Progenitor cell of endocrine pancreas (in vitro differentiated cells): ENCODE results near the gene PRUNE1. TPM values are rescaled to one million over a fixed set of nuclear protein-coding genes. Genes with fewer than 3 reads are reported as not detected.

Experiments used
- DNase-seq: peaks from one replicate; pipeline ENCODE4 v3.0.0; 2021; ENCODE audit warnings: low spot score; ENCODE audit not compliant: unreplicated experiment
- H3K27ac Mint-ChIP-seq: 2 replicates; pipeline ENCODE4 v1.8.0; 2021; ENCODE audit warnings: mild to moderate bottlenecking, moderate library complexity, mixed read lengths
- H3K27me3 Mint-ChIP-seq: 2 replicates; pipeline ENCODE4 v1.8.0; 2021; ENCODE audit warnings: mixed read lengths
- H3K36me3 Mint-ChIP-seq: 2 replicates; pipeline ENCODE4 v1.8.0; 2022; ENCODE audit warnings: mixed read lengths; ENCODE audit not compliant: insufficient read depth
- H3K4me1 Mint-ChIP-seq: 2 replicates; pipeline ENCODE4 v1.8.0; 2021; ENCODE audit warnings: low read depth, mixed read lengths
- H3K4me3 Mint-ChIP-seq: 2 replicates; pipeline ENCODE4 v1.8.0; 2021; ENCODE audit warnings: low read depth, mild to moderate bottlenecking, moderate library complexity, mixed read lengths
- H3K9me3 Mint-ChIP-seq: 2 replicates; pipeline ENCODE4 v1.8.0; 2021; ENCODE audit warnings: low read depth, mixed read lengths
- CTCF ChIP-seq: fragments of 200-600 bp; sonication (generic); IDR thresholded peaks from one replicate; pipeline ENCODE4 v1.5.0; 2021; ENCODE audit warnings: antibody characterized with exemption, mild to moderate bottlenecking; ENCODE audit not compliant: unreplicated experiment
- total RNA-seq: library from RNA; stranded (reverse); gene quantifications from 2 replicates; pipeline ENCODE4 v1.2.1, GENCODE V29; 2021

PRUNE1 gene
- total RNA-seq, 1 donor from 2014 or later: 24.4 TPM

DNA sequence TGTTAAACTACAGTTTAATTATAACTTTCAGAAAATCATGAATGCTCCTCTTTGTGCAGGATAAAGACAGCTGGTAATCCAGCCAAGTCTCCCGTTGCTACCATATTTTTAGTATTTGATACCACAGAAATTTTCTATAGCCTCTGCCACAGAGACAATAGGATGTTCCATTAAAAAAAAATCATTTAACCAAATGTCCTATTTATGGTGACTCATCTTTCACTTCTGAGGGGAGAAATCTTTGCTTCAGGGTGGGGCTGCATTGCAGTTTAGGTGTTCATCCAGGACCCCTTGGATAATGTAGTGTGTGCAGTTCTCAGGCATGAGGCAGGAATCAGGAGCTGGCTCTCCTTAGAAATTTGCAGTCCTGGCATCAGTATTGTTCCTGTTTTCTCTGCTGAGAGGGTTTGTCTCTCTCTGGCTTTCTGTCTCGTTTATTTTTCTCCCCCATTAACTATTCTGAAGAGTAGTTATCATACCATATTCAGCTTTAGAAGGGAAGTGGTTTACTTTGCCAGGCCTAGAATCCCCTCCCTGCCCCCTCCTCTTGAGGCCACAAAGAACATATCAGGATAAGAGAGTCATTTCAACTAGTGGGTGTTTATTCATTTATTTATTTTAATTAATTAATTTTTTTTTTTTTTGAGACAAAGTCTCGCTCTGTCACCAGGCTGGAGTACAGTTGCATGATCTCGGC, 3.1 kb downstream of the PRUNE1 start:
- H3K4me1 Mint-ChIP-seq: peaks cover 39% of the 10 kb centered on the region
- DNase-seq: no peak
- no peaks in the 10 kb centered on the region for H3K27me3 Mint-ChIP-seq
- TF ChIP-seq CTCF: no peak
- no peak overlapping the region for H3K27ac Mint-ChIP-seq
- H3K4me3 Mint-ChIP-seq: no peak overlapping the region
- no peaks in the 10 kb centered on the region for H3K36me3 Mint-ChIP-seq
- H3K9me3 Mint-ChIP-seq: no peaks in the 10 kb centered on the region

- no peaks in the 10 kb centered on the region for H3K9me3 Mint-ChIP-seq
- TF ChIP-seq CTCF: no peak
- no peak for DNase-seq
- no peak overlapping the region for H3K4me3 Mint-ChIP-seq
- H3K27ac Mint-ChIP-seq: peak overlapping the region; percentile 59
- peaks cover 23% of the 10 kb centered on the region for H3K4me1 Mint-ChIP-seq
- no peaks in the 10 kb centered on the region for H3K27me3 Mint-ChIP-seq
- H3K36me3 Mint-ChIP-seq: no peaks in the 10 kb centered on the region
Observed at GRCh38 chr1:151012684-151013471, 4.6 kb downstream of the PRUNE1 start.

DNA sequence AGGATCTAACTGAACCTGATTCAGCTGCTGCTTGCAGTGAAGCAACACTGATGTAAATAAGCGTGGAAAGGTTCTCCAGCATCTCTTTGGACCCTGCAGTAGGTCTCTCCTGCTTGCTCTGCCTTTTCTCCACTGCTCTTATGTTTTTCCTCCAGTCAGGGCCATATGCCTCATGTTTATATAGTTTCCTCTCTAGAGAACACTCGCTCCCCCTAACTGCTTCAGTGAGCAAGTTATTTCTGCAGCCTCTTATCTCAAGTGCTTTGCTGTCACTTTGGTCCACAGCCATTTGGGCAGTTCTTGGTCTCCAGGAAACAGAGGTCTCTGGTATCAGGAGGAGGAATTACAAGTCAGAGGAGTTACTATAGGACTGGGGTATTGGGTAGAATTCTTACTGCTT, 5.3 kb downstream of the PRUNE1 start:
- Mint-ChIP-seq H3K9me3 (no peaks in the 10 kb centered on the region), H3K27me3 (no peaks in the 10 kb centered on the region), H3K27ac (peak overlapping the region; percentile 59), H3K36me3 (peaks cover 4% of the 10 kb centered on the region), H3K4me3 (no peak overlapping the region), H3K4me1 (peaks cover 21% of the 10 kb centered on the region)
- DNase-seq: no peak
- TF ChIP-seq CTCF: no peak

GRCh38 chr1:151024540-151025146, 16.4 kb downstream of the PRUNE1 start:
- H3K27me3 Mint-ChIP-seq: no peaks in the 10 kb centered on the region
- no peaks in the 10 kb centered on the region for H3K4me1 Mint-ChIP-seq
- H3K9me3 Mint-ChIP-seq: no peaks in the 10 kb centered on the region
- H3K4me3 Mint-ChIP-seq: no peak overlapping the region
- TF ChIP-seq CTCF: peak; percentile 61
- peaks cover 8% of the 10 kb centered on the region for H3K36me3 Mint-ChIP-seq
- DNase-seq: peak; percentile 52
- peak overlapping the region; percentile 65 for H3K27ac Mint-ChIP-seq

DNA sequence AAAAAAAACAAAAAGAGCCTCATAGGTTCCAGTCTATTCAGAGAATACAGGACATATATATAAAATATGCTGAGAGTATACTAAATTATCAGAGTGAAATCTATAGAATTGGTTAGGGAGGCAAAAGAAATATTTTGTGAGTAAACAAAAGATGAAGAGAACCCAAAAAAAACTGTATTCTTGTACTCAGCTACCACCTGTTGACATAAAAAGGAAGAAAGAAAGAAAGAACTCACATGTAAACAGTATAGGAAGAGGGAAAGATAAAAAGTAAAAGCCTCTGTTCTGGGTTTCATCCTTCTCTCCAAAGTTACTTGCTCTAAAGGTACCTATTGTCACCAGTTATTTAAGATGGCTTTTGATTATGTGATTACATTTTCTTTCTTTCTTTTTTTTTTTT, 18.2 kb downstream of the PRUNE1 start:
- Mint-ChIP-seq H3K4me3 (no peak overlapping the region), H3K36me3 (peaks cover 12% of the 10 kb centered on the region), H3K27me3 (no peaks in the 10 kb centered on the region), H3K4me1 (no peaks in the 10 kb centered on the region), H3K27ac (no peak overlapping the region), H3K9me3 (no peaks in the 10 kb centered on the region)
- no peak for TF ChIP-seq CTCF
- no peak for DNase-seq
